ENCODE measurements around the gene SLC25A2.

Gene SLC25A2

DNA sequence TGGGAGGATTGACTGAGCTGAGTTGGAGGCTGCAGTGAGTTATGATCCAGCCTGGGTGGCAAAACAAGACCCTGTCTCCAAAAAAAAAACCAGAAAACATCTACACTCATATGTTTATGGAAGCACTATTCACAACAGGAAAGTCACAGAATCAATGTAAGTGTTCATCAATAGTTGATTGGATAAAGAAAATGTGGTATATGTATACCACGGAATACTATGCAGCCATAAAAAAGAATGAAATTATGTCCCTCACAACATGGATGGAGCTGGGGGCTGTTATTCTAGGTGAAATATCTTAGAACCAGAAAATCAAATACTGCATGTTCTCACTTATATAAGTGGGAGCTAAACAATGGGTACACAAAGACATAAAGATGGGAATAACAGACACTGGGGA, 2.8 kb upstream of the SLC25A2 start:
- H3K4me3 ChIP-seq (replicated peaks; ENCODE audit: low read depth, low read length) = no peak overlapping the region
- DNase-seq (ENCODE audit: low read depth) = no peak

DNA sequence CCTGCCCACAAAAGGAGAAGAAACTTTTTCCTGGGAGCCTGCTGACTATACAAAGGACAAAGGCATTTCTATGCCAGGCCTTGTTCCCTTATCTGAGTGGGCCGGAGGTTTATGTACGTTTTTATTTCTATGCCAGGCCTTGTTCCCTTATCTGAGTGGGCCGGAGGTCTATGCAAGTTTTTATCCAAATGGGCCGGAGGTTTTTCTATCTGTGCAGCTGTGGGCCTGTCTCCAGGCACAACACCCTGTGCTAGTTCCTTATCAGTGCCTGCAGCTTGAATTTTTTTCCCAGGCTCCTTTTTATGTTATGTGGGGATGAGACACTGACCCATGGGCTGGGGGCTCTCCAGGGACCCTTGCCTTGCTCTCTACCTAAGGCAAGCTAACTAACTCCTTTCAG, 5.5 kb downstream of the SLC25A2 start:
- TF ChIP-seq, protein P1, sequence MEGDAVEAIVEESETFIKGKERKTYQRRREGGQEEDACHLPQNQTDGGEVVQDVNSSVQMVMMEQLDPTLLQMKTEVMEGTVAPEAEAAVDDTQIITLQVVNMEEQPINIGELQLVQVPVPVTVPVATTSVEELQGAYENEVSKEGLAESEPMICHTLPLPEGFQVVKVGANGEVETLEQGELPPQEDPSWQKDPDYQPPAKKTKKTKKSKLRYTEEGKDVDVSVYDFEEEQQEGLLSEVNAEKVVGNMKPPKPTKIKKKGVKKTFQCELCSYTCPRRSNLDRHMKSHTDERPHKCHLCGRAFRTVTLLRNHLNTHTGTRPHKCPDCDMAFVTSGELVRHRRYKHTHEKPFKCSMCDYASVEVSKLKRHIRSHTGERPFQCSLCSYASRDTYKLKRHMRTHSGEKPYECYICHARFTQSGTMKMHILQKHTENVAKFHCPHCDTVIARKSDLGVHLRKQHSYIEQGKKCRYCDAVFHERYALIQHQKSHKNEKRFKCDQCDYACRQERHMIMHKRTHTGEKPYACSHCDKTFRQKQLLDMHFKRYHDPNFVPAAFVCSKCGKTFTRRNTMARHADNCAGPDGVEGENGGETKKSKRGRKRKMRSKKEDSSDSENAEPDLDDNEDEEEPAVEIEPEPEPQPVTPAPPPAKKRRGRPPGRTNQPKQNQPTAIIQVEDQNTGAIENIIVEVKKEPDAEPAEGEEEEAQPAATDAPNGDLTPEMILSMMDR (IDR thresholded peaks at IDR 0.05; ENCODE audit: low read length, missing control alignments) = no peak
- H3K4me3 ChIP-seq (replicated peaks; ENCODE audit: low read depth, low read length) = no peak overlapping the region
- peak; percentile 12 for DNase-seq (ENCODE audit: low read depth)

More for the DNA sequence above, 2.8 kb upstream of the SLC25A2 start:
- TF ChIP-seq, protein P1 (IDR thresholded peaks at IDR 0.05; ENCODE audit: low read length, missing control alignments) = no peak

DNA sequence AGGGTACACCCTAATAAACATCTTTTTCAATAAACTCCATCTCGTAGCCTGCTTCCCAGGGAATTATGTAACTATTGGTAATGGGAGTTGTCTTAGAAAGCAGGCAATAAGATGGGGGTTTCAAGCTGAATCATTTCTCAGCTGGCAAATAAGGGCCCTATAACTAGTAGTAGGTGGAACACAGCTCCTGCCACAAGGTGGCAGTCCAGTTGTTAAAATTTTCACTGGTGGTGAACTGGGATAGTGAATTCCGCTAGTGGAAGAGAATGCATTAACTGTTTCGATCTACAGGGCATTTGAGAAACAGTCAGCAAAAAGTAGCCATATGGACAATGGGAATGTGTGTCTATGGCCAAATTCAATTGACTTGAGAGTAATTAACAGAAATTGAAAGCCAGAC, 30.9 kb downstream of the SLC25A2 start:
- DNase-seq (ENCODE audit: low read depth) = no peak
- TF ChIP-seq, protein P1 (IDR thresholded peaks at IDR 0.05; ENCODE audit: low read length, missing control alignments) = no peak
- no peak overlapping the region for H3K4me3 ChIP-seq (replicated peaks; ENCODE audit: low read depth, low read length)

DNA sequence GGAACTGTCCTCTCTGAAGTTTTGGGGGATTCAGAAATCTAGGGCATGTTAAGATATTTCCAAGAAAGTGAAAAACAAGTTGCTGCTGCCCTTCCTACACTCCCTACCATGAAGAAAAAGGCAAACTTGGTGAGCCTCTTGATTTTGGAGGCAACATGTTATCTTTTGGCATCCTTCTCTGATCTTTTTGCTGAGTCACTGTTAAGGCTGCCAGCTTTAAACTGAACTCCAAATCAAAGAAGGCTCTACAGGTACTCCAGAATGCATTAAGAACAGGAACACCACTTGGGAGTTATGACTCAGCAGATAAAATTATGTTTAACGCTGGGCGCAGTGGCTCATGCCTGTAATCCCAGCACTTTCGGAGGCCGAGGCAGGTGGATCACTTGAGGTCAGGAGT, 34.7 kb downstream of the SLC25A2 start:
- DNase-seq (ENCODE audit: low read depth) = no peak
- TF ChIP-seq, protein P1 (IDR thresholded peaks at IDR 0.05; ENCODE audit: low read length, missing control alignments) = no peak

GRCh38 chr5:141261238-141261546, 42.7 kb downstream of the SLC25A2 start:
- H3K4me3 ChIP-seq (replicated peaks; ENCODE audit: low read depth, low read length) = no peak overlapping the region
- TF ChIP-seq, protein P1 (IDR thresholded peaks at IDR 0.05; ENCODE audit: low read length, missing control alignments) = no peak
- no peak for DNase-seq (ENCODE audit: low read depth)

More for the DNA sequence above, 34.7 kb downstream of the SLC25A2 start:
- no peak overlapping the region for H3K4me3 ChIP-seq (replicated peaks; ENCODE audit: low read depth, low read length)

GRCh38 chr5:141260458-141261237, 43.2 kb downstream of the SLC25A2 start:
- H3K4me3 ChIP-seq (replicated peaks; ENCODE audit: low read depth, low read length) = no peak overlapping the region
- DNase-seq (ENCODE audit: low read depth) = peak; percentile 12

More at GRCh38 chr5:141260458-141261237, 43.2 kb downstream of the SLC25A2 start:
- TF ChIP-seq, protein P1 (IDR thresholded peaks at IDR 0.05; ENCODE audit: low read length, missing control alignments) = no peak
